ENCODE results near the gene NFYC.
A peak's percentile ranks its signal among the peaks of the same experiment; 100 is the strongest.

The NFYC gene

GRCh38 chr1:40739455-40740008, 48.0 kb downstream of the NFYC start:
- DNase-seq (ENCODE audit: low read depth) = no peak

DNA sequence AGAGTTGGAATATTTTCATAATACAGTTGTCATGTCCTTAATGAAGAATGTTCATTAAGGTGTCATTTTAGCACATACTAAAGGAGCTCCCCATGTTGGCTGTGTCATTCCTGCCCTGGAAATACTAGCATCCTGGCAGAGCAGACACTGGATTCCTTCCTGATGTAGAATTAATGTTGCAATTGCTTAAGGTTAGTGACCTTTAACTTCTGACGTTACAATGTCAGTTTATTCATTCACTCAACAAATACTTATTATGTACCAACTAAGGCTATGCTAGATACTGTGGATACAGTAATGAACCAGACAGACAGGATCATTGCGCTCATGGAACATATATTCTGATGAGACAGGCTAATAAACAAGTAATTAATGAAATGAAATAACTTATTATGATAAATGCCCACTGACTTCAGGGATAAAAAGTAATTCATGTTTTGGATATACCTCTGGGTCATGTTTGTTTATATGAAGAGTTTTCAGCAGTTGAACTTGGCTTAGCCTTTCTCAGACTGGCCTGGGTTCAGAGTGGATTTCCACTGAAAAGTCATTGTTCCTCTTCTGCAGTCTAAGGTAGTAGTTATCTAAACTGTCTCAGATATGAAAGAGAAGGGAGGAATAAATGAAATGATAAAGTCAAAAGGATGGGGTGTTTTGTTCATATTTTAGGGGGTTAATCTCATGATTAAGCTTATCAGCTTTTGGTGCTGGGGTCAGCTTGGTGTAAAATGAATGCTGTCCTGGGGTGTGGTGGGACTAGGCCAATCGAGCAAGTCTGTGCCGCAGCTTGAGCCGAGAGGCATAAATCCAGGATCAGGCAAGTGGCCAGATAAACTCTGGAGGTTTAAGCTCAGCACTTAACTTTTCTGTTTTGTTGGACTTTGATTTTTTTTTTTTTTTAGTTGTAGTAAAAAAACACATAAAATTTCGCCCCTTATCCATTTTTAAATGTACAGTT, 48.8 kb downstream of the NFYC start:
- peak; percentile 4 for DNase-seq (ENCODE audit: low read depth)

DNA sequence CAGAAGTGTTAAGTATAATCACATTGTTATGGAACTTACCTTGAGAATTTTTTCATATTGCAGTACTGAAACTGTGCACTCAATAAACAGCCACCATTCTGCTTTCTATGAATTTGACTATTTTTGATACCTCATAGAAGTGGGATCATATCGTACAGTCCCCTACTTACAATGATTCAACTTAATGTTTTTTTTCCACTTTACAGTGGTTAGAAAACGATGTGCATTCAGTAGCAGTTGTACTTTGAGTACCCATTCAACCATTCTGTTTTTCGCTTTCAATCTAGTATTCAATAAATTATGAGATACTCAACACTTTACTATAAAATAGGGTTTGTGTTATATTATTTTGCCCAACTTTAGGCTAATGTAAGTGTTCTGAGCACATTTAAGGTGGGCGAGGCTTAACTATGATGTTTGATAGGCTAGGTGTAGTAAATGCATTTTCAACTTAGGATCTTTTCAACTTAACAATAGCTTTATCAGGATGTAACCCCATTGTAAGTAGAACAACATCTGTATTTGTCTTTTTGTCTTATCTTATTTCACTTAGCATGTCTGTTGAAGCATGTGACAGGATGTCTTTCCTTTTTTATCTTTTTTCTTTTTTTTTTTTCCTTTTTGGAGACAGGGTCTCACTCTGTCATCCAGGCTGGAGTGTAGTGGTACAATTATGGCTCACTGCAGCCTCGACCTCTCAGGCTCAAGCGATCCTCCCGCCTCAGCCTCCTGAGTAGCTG, 49.7 kb downstream of the NFYC start:
- no peak for DNase-seq (ENCODE audit: low read depth)

- no peak for DNase-seq (ENCODE audit: low read depth)
Measured at GRCh38 chr1:40742363-40743061, 51.0 kb downstream of the NFYC start.

DNA sequence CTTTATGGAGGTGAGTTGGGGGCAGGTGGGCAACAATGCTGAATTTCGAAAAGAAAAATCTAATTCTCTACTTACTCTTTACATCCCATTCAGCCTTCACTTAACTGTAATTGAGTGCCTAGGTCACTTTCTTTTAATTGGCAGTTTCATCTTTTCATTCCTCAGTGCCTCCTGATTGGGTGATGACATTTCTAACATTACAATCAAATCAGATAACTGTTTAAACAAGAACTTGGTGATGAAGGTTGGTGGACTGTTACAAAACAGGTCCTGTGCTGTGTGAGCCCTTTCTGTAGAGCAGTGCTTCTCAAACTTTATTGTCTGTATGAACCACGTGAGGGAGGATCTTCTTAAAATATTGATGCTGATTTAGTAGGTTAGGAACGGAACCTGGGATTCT, 51.9 kb downstream of the NFYC start:
- no peak for DNase-seq (ENCODE audit: low read depth)

DNA sequence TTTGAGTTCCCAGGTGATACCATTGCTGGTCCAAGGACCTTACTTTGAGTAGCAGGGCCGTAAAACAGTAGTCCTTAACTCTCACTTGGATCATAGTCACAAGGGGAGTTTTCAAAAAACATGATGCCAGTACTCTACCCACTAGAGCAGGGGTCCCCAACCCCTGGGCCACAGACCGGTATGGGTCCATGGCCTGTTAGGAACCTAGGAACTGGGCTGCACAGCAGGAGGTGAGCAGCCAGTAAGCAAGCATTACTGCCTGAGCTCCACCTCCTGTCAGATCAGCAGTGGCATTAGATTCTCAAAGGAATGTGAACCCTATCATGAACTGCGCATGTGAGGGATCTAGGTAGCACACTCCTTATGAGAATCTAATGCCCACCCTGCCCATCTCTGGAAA, 52.4 kb downstream of the NFYC start:
- no peak for DNase-seq (ENCODE audit: low read depth)

GRCh38 chr1:40745176-40745575, 53.7 kb downstream of the NFYC start:
- peak; percentile 38 for DNase-seq (ENCODE audit: low read depth)

GRCh38 chr1:40746344-40747090, 55.0 kb downstream of the NFYC start:
- DNase-seq (ENCODE audit: low read depth) = no peak

GRCh38 chr1:40748841-40749718, 57.6 kb downstream of the NFYC start:
- DNase-seq (ENCODE audit: low read depth) = no peak

DNA sequence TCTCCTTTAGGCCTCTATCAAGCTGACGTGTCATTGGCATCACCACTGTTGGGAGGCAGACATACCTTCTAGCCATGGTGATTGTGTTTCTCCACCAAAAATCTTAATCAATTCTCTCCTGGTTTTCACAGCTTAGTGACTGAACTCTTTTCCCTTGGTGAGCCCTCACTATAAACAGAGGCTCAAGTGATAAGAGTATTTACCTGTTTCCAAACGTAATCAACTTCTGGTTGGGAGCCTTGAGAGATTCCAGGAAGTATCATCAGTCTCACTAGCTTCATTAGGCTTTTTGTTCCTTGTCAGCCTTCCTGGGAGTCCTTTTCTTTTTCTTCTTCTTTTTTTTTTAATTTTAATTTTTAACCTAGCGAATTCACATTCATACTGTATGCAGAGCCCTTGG, 58.3 kb downstream of the NFYC start:
- no peak for DNase-seq (ENCODE audit: low read depth)

DNA sequence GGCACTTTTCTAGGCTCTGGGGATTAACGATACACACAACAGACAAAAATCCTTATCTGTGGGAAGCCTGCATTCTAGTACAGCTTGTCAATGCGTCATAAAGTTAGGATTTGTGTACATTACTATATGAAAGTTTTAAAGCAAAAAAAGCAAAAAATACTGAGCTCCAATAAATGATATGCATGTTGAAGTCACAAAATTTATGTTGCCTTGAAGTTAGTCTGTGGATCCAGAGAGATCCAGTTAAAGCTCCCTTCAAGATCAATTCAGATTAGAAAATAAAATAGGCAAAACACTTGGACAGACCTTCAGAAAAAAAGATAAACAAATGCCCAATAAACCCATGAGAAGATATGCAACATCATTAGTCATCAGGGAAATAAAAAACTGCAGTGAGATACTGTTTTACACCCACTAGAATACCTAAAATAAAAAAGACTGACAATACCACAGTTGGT, 59.0 kb downstream of the NFYC start:
- no peak for DNase-seq (ENCODE audit: low read depth)

DNA sequence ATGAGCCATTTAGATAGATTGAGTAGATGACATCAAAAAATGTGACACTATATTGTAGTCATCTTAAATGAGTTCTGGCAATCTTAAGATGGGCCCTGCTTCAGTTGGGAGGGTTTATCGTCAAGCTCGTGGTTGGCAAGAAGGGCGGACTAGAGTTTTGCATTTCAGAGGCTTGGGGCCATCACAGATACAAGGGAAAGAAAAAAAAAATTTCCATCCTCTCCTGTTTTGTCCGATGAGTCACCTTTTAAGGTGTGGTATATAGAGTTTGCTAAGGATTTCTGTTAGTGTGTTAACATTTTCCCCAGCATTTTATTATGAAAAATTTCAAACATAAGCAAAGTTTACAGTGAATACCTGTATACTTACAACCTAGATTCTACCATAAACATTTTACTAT, 60.3 kb downstream of the NFYC start:
- no peak for DNase-seq (ENCODE audit: low read depth)

GRCh38 chr1:40753142-40753882, 61.8 kb downstream of the NFYC start:
- DNase-seq (ENCODE audit: low read depth) = no peak

- no peak for DNase-seq (ENCODE audit: low read depth)
Measured at GRCh38 chr1:40754201-40754600, 62.7 kb downstream of the NFYC start.

GRCh38 chr1:40755067-40755466, 63.6 kb downstream of the NFYC start:
- DNase-seq (ENCODE audit: low read depth) = peak; percentile 69

DNA sequence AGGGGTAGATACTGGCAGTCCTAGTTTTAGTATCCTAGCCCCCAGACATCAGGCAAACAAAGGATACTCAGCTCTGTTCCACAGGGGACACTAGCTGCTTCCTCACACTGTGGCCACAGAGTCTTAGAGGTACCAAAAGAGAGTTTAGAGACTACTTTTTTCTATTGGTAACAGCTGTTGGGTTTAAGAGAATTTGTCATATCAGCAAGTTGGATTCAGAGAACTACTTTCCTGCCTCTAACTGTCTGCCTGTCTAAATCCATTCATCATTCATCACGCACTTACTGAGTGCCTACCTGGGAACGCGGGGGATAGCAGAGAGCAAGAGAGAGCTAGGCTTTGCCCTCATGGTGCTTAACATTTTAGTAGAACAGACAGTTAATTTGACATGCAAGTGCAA, 65.0 kb downstream of the NFYC start:
- no peak for DNase-seq (ENCODE audit: low read depth)

- DNase-seq (ENCODE audit: low read depth) = no peak
Measured at GRCh38 chr1:40757084-40757483, 65.6 kb downstream of the NFYC start.

DNA sequence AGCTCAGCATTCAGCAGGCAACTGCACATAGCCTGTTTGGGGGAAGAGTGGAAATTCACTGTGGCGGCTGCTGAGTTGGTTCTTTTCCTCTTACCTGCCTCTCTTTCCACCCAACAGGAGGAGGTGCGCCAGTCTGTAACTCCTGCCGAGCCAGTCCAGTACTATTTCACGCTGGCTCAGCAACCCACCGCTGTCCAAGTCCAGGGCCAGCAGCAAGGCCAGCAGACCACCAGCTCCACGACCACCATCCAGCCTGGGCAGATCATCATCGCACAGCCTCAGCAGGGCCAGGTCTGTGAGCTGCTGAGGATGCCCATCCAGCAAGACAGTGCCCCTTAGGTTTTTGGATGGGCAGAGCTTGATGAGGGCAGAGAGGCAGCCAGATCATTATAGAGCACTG, 66.5 kb downstream of the NFYC start:
- no peak for DNase-seq (ENCODE audit: low read depth)

- DNase-seq (ENCODE audit: low read depth) = no peak
Measured at GRCh38 chr1:40758578-40759343, 67.3 kb downstream of the NFYC start.

All from fibroblast of gingiva (primary cell).